HepG2 (cell line): ENCODE measurements around the gene SF3B2. TPM values are rescaled to one million over a fixed set of nuclear protein-coding genes. Genes with fewer than 3 reads are reported as not detected.
A peak's percentile ranks its signal among the peaks of the same experiment; 100 is the strongest.

Source experiments
- EZH2 ChIP-seq: conservative IDR thresholded peaks from 2 replicates; pipeline ENCODE4 v1.6.1; 2012; ENCODE audit warnings: mild to moderate bottlenecking, low read depth, low read length, moderate library complexity
- GABPB1 ChIP-seq: IDR thresholded peaks from 2 replicates; pipeline ENCODE4 v1.6.1; 2016; ENCODE audit warnings: mild to moderate bottlenecking, missing genetic modification reagents, moderate library complexity, missing compliant biosample characterization
- HNRNPH1 ChIP-seq: fragments of 200-400 bp; formaldehyde crosslinking; optimal IDR thresholded peaks from 2 replicates; pipeline ENCODE3; 2017; ENCODE audit warnings: mild to moderate bottlenecking, low read depth, low read length
- RFXANK ChIP-seq: IDR thresholded peaks from 2 replicates; pipeline ENCODE4 v1.6.1; 2016
- SIN3B ChIP-seq: fragments of 150-350 bp; IDR thresholded peaks from 2 replicates; pipeline ENCODE4 v1.6.1; 2014; ENCODE audit warnings: low read length
- SNRNP70 ChIP-seq: fragments of 200-400 bp; formaldehyde crosslinking; IDR thresholded peaks from 2 replicates; pipeline ENCODE4 v1.6.1; 2017; ENCODE audit warnings: mild to moderate bottlenecking, low read depth, low read length, moderate library complexity
- SP4 ChIP-seq: sonication (generic); formaldehyde crosslinking; IDR thresholded peaks from 2 replicates; pipeline ENCODE4 v1.8.1; 2023; ENCODE audit warnings: mild to moderate bottlenecking, missing genetic modification reagents
- WIZ ChIP-seq: sonication (generic); formaldehyde crosslinking; IDR thresholded peaks from 2 replicates; pipeline ENCODE4 v1.5.1; 2020; ENCODE audit warnings: mild to moderate bottlenecking, missing genetic modification reagents
- YEATS2 ChIP-seq: sonication (generic); formaldehyde crosslinking; IDR thresholded peaks from 2 replicates; pipeline ENCODE4 v1.4.0; 2020; ENCODE audit warnings: missing genetic modification reagents, borderline replicate concordance
- ZNF326 ChIP-seq: sonication (generic); formaldehyde crosslinking; IDR thresholded peaks from 2 replicates; pipeline ENCODE4 v1.4.0; 2020; ENCODE audit warnings: missing genetic modification reagents, borderline replicate concordance
- ZNF484 ChIP-seq: sonication (generic); formaldehyde crosslinking; IDR thresholded peaks from 2 replicates; pipeline ENCODE4 v1.5.1; 2020; ENCODE audit warnings: mild to moderate bottlenecking, low read depth, missing genetic modification reagents, borderline replicate concordance
- ZNF768 ChIP-seq: sonication (generic); formaldehyde crosslinking; IDR thresholded peaks from 2 replicates; pipeline ENCODE4 v1.4.0; 2020; ENCODE audit warnings: missing genetic modification reagents
- ZNF850 ChIP-seq: sonication (generic); formaldehyde crosslinking; conservative IDR thresholded peaks from 2 replicates; pipeline ENCODE4 v1.9.0; 2021; ENCODE audit warnings: mild to moderate bottlenecking, missing genetic modification reagents
- ZSCAN30 ChIP-seq: sonication (generic); formaldehyde crosslinking; IDR thresholded peaks from 2 replicates; pipeline ENCODE4 v1.5.0; 2020; ENCODE audit warnings: mild to moderate bottlenecking, missing genetic modification reagents
- polyA plus RNA-seq, 8 experiments: library from polyadenylated mRNA; depleted of rRNA in 3 of 8; stranded (reverse) in 7 of 8; unstranded in 1 of 8; fragments of >200 nt; fragmentation: Illumina TruSeq in 4 of 8; extraction: Trizol in 4 of 8; gene quantifications; 2 replicates each; pipeline versions ENCODE4 v1.2.1 to v1.2.3, GENCODE V29; 2011 to 2016; ENCODE audit warnings: low read depth in 4 of 8, missing spikeins in 1 of 8, mixed read lengths in 1 of 8; ENCODE audit not compliant: insufficient read depth in 1 of 8
- total RNA-seq, 5 experiments: library from RNA; depleted of rRNA; stranded (reverse); fragments of >200 nt; fragmentation: Illumina TruSeq; extraction: Trizol; gene quantifications; 2 replicates each; pipeline ENCODE4 v1.2.3, GENCODE V29; 2016; ENCODE audit warnings: low read depth in 1 of 5
- TF ChIP-seq, protein P1 (sequence below): sonication (generic); formaldehyde crosslinking; IDR thresholded peaks from 2 replicates; pipeline ENCODE4 v1.5.0; 2020; ENCODE audit warnings: missing genetic modification reagents
- TF ChIP-seq, protein P2 (sequence below): IDR thresholded peaks from 2 replicates; pipeline ENCODE4 v1.6.1; 2016; ENCODE audit warnings: low read depth, missing genetic modification reagents, missing compliant biosample characterization
- TF ChIP-seq, protein P3 (sequence below): sonication (generic); formaldehyde crosslinking; IDR thresholded peaks from 2 replicates; pipeline ENCODE4 v1.5.0; 2020; ENCODE audit warnings: mild to moderate bottlenecking, missing genetic modification reagents, moderate library complexity
- TF ChIP-seq, protein P4 (sequence below): sonication (generic); formaldehyde crosslinking; IDR thresholded peaks from 2 replicates; pipeline ENCODE4 v1.4.0; 2020; ENCODE audit warnings: missing genetic modification reagents

The SF3B2 gene
- total and polyA plus RNA-seq, 2 of the 13 experiments (the other 11 are each of a cell fraction or from before 2014, with no cell fraction given): 70.4 to 153 TPM

DNA sequence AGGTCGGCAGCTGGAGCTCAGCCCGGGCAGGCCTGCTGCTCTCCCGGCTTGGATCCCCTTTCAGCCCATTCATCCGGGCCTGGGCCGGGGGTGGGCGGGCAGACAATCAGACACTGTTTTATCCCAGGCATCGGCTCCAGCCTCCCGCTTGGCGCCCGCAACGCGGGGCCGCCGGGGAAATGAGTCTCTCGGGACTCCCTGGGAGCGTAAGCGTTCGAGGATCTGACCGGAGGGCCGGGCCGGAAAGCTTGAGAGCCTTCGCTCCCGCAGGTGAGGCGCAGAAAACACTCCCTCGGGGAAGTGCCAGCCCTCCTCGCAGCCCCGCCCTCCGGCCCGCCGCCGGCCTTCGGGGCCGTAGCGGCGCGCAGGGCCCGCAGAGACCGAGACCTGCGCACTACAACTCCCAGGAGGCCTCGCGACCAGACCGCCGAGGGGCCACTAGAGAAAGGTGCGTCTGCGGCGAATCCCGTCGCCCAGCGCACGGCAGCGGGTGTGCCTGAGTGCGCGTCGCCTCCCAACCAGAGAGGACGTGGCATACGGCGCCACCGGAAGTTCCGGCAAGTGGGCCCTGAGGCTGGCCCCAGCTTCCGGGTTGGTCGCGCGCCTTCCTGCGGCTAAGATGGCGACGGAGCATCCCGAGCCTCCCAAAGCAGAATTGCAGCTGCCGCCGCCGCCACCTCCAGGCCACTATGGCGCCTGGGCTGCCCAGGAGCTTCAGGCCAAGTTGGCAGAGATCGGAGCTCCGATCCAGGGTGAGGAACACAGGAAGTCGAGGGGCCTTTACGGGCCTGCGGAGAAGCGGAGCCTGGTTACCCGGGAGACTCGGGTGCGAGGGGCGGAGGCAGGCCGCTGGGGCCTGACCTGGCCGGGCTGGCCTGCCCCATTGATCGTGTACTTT, at the start of gene SF3B2 (continued):
- TF ChIP-seq ZNF850 (CRISPR knock-in tag) (peak; percentile 41; the same call in 1 of the 2 replicates), ZNF326 (no peak), SIN3B (peak; percentile 70), ZNF768 (CRISPR knock-in tag) (peak; percentile 45; the same call in 1 of the 2 replicates), SP4 (CRISPR knock-in tag) (peak; percentile 91), YEATS2 (peak; percentile 91; the same call in 1 of the 2 replicates), RFXANK (CRISPR knock-in tag) (0 out of 2 replicates have a peak, but pooled peaks have one; percentile 40), HNRNPH1 (no peak), SNRNP70 (no peak), WIZ (0 out of 2 replicates have a peak, but pooled peaks have one; percentile 25), ZSCAN30 (CRISPR knock-in tag) (0 out of 2 replicates have a peak, but pooled peaks have one; percentile 82), EZH2 (no peak), ZNF484 (CRISPR knock-in tag) (no peak), GABPB1 (CRISPR knock-in tag) (peak; percentile 99)
- TF ChIP-seq, protein P1, sequence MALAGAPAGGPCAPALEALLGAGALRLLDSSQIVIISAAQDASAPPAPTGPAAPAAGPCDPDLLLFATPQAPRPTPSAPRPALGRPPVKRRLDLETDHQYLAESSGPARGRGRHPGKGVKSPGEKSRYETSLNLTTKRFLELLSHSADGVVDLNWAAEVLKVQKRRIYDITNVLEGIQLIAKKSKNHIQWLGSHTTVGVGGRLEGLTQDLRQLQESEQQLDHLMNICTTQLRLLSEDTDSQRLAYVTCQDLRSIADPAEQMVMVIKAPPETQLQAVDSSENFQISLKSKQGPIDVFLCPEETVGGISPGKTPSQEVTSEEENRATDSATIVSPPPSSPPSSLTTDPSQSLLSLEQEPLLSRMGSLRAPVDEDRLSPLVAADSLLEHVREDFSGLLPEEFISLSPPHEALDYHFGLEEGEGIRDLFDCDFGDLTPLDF (CRISPR knock-in tag): peak; percentile 95
- TF ChIP-seq, protein P2, sequence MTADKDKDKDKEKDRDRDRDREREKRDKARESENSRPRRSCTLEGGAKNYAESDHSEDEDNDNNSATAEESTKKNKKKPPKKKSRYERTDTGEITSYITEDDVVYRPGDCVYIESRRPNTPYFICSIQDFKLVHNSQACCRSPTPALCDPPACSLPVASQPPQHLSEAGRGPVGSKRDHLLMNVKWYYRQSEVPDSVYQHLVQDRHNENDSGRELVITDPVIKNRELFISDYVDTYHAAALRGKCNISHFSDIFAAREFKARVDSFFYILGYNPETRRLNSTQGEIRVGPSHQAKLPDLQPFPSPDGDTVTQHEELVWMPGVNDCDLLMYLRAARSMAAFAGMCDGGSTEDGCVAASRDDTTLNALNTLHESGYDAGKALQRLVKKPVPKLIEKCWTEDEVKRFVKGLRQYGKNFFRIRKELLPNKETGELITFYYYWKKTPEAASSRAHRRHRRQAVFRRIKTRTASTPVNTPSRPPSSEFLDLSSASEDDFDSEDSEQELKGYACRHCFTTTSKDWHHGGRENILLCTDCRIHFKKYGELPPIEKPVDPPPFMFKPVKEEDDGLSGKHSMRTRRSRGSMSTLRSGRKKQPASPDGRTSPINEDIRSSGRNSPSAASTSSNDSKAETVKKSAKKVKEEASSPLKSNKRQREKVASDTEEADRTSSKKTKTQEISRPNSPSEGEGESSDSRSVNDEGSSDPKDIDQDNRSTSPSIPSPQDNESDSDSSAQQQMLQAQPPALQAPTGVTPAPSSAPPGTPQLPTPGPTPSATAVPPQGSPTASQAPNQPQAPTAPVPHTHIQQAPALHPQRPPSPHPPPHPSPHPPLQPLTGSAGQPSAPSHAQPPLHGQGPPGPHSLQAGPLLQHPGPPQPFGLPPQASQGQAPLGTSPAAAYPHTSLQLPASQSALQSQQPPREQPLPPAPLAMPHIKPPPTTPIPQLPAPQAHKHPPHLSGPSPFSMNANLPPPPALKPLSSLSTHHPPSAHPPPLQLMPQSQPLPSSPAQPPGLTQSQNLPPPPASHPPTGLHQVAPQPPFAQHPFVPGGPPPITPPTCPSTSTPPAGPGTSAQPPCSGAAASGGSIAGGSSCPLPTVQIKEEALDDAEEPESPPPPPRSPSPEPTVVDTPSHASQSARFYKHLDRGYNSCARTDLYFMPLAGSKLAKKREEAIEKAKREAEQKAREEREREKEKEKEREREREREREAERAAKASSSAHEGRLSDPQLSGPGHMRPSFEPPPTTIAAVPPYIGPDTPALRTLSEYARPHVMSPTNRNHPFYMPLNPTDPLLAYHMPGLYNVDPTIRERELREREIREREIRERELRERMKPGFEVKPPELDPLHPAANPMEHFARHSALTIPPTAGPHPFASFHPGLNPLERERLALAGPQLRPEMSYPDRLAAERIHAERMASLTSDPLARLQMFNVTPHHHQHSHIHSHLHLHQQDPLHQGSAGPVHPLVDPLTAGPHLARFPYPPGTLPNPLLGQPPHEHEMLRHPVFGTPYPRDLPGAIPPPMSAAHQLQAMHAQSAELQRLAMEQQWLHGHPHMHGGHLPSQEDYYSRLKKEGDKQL: no peak
- TF ChIP-seq, protein P3, sequence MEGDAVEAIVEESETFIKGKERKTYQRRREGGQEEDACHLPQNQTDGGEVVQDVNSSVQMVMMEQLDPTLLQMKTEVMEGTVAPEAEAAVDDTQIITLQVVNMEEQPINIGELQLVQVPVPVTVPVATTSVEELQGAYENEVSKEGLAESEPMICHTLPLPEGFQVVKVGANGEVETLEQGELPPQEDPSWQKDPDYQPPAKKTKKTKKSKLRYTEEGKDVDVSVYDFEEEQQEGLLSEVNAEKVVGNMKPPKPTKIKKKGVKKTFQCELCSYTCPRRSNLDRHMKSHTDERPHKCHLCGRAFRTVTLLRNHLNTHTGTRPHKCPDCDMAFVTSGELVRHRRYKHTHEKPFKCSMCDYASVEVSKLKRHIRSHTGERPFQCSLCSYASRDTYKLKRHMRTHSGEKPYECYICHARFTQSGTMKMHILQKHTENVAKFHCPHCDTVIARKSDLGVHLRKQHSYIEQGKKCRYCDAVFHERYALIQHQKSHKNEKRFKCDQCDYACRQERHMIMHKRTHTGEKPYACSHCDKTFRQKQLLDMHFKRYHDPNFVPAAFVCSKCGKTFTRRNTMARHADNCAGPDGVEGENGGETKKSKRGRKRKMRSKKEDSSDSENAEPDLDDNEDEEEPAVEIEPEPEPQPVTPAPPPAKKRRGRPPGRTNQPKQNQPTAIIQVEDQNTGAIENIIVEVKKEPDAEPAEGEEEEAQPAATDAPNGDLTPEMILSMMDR: peak; percentile 24; the same call in 1 of the 2 replicates
- TF ChIP-seq, protein P4, sequence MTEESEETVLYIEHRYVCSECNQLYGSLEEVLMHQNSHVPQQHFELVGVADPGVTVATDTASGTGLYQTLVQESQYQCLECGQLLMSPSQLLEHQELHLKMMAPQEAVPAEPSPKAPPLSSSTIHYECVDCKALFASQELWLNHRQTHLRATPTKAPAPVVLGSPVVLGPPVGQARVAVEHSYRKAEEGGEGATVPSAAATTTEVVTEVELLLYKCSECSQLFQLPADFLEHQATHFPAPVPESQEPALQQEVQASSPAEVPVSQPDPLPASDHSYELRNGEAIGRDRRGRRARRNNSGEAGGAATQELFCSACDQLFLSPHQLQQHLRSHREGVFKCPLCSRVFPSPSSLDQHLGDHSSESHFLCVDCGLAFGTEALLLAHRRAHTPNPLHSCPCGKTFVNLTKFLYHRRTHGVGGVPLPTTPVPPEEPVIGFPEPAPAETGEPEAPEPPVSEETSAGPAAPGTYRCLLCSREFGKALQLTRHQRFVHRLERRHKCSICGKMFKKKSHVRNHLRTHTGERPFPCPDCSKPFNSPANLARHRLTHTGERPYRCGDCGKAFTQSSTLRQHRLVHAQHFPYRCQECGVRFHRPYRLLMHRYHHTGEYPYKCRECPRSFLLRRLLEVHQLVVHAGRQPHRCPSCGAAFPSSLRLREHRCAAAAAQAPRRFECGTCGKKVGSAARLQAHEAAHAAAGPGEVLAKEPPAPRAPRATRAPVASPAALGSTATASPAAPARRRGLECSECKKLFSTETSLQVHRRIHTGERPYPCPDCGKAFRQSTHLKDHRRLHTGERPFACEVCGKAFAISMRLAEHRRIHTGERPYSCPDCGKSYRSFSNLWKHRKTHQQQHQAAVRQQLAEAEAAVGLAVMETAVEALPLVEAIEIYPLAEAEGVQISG: peak; percentile 96
